HG03469 (cell line): ENCODE data around the gene DISC1.

Experiments
- ATAC-seq: cut with Tn5 transposase; IDR thresholded peaks from one replicate; pipeline ENCODE4 v1.9.1; 2021; ENCODE audit warnings: mild to moderate bottlenecking, moderate library complexity, moderate number of reproducible peaks; ENCODE audit not compliant: unreplicated experiment

The DISC1 gene

GRCh38 chr1:231694075-231694431 is 67.5 kb downstream of the DISC1 start:
- no peak for ATAC-seq

- no peak for ATAC-seq
These were observed 68.0 kb downstream of the DISC1 start for GRCh38 chr1:231694465-231695077.

- no peak for ATAC-seq
These were observed 69.1 kb downstream of the DISC1 start for GRCh38 chr1:231695439-231696255.

GRCh38 chr1:231699784-231700183 is 73.2 kb downstream of the DISC1 start:
- no peak for ATAC-seq

GRCh38 chr1:231701306-231701705 is 74.7 kb downstream of the DISC1 start:
- ATAC-seq: no peak

GRCh38 chr1:231702331-231702730 is 75.7 kb downstream of the DISC1 start:
- no peak for ATAC-seq

GRCh38 chr1:231702804-231703203 is 76.2 kb downstream of the DISC1 start:
- ATAC-seq: no peak

GRCh38 chr1:231705806-231706760 is 79.5 kb downstream of the DISC1 start:
- no peak for ATAC-seq

- ATAC-seq: no peak
These were observed 80.3 kb downstream of the DISC1 start for GRCh38 chr1:231706934-231707333.

GRCh38 chr1:231707407-231707806 is 80.8 kb downstream of the DISC1 start:
- no peak for ATAC-seq

- no peak for ATAC-seq
These were observed 81.8 kb downstream of the DISC1 start for GRCh38 chr1:231708394-231708793.

- no peak for ATAC-seq
These were observed 87.8 kb downstream of the DISC1 start for GRCh38 chr1:231714440-231714839.

GRCh38 chr1:231715816-231716722 is 89.5 kb downstream of the DISC1 start:
- ATAC-seq: no peak

- ATAC-seq: no peak
These were observed 90.3 kb downstream of the DISC1 start for GRCh38 chr1:231716879-231717278.

- ATAC-seq: no peak
These were observed 93.0 kb downstream of the DISC1 start for GRCh38 chr1:231719485-231720183.

- no peak for ATAC-seq
These were observed 94.2 kb downstream of the DISC1 start for GRCh38 chr1:231720652-231721325.

- no peak for ATAC-seq
These were observed 94.8 kb downstream of the DISC1 start for GRCh38 chr1:231721436-231721835.

GRCh38 chr1:231722356-231722755 is 95.8 kb downstream of the DISC1 start:
- no peak for ATAC-seq

GRCh38 chr1:231723146-231723545 is 96.6 kb downstream of the DISC1 start:
- no peak for ATAC-seq
